ENCODE results near the gene PLB1. TPM values are rescaled to one million over a fixed set of nuclear protein-coding genes. Genes with fewer than 3 reads are reported as not detected.

The PLB1 gene
- total RNA-seq, 1 experiment from 2014 or later = 0.44 TPM

DNA sequence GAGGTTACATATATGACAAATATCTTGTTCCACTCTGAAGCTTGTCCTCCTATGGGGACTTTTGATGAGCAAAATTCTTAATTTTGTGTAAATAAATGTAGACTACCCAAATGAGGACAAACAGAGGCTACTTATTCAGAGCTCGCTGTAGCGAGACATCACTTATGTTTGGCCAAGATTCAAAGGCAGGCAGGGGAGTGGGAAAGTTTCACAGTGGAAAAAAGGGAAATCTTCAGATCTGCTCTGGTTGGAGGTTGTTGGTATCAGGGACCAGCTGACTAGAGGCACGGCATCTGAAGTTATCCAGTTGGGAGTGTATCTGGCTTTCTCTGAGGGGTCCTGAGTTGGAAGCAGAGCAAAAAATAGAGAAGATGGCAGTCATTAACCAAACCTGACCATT, 1.3 kb downstream of the PLB1 start:
- no peaks in the 10 kb centered on the region for H3K4me1 Mint-ChIP-seq
- no peaks in the 10 kb centered on the region for H3K9me3 Mint-ChIP-seq
- no peak overlapping the region for H3K4me3 Mint-ChIP-seq
- TF ChIP-seq MYBL2 (CRISPR knock-in tag; IDR thresholded peaks at IDR 0.05) (no peak), RELA (CRISPR knock-in tag; IDR thresholded peaks at IDR 0.05; ENCODE audit: borderline replicate concordance) (no peak), FOXP1 (CRISPR knock-in tag; IDR thresholded peaks at IDR 0.05; ENCODE audit: borderline replicate concordance) (no peak), ETV6 (CRISPR knock-in tag; IDR thresholded peaks at IDR 0.05) (no peak), ZBTB21 (CRISPR knock-in tag; IDR thresholded peaks at IDR 0.05; ENCODE audit: borderline replicate concordance) (no peak), GABPB1 (CRISPR knock-in tag; IDR thresholded peaks at IDR 0.05) (no peak), GTF2I (CRISPR knock-in tag; conservative IDR thresholded peaks at IDR 0.05) (no peak), ZNF423 (CRISPR knock-in tag; IDR thresholded peaks at IDR 0.05) (no peak)
- TF ChIP-seq, protein P1, sequence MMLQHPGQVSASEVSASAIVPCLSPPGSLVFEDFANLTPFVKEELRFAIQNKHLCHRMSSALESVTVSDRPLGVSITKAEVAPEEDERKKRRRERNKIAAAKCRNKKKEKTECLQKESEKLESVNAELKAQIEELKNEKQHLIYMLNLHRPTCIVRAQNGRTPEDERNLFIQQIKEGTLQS (CRISPR knock-in tag; conservative IDR thresholded peaks at IDR 0.05) = no peak
- ChIA-PET CTCF (no interaction called here), POLR2A (no interaction called here)
- DNase-seq (ENCODE audit: low spot score) = no peak
- no peak for ATAC-seq
- no peaks in the 10 kb centered on the region for H3K36me3 Mint-ChIP-seq
- H3K27ac Mint-ChIP-seq = no peak overlapping the region
- no peaks in the 10 kb centered on the region for H3K27me3 Mint-ChIP-seq (ENCODE audit: low read depth)

GRCh38 chr2:28499282-28499681, 3.4 kb downstream of the PLB1 start:
- TF ChIP-seq ZNF219 (CRISPR knock-in tag; IDR thresholded peaks at IDR 0.05; ENCODE audit: borderline replicate concordance) (no peak), ZNF416 (CRISPR knock-in tag; IDR thresholded peaks at IDR 0.05) (no peak), CREM (CRISPR knock-in tag; IDR thresholded peaks at IDR 0.05) (no peak), SMAD4 (CRISPR knock-in tag; IDR thresholded peaks at IDR 0.05) (no peak), NR3C1 (CRISPR knock-in tag; conservative IDR thresholded peaks at IDR 0.05; ENCODE audit: low read depth) (no peak), ZNF138 (CRISPR knock-in tag; conservative IDR thresholded peaks at IDR 0.05) (no peak), SOX15 (CRISPR knock-in tag; IDR thresholded peaks at IDR 0.05) (no peak), TCF7 (CRISPR knock-in tag; IDR thresholded peaks at IDR 0.05; ENCODE audit: low read depth) (no peak), ZNF263 (CRISPR knock-in tag; IDR thresholded peaks at IDR 0.05; ENCODE audit: low read depth) (no peak), HMGXB4 (CRISPR knock-in tag; IDR thresholded peaks at IDR 0.05) (no peak), CBFB (CRISPR knock-in tag; IDR thresholded peaks at IDR 0.05; ENCODE audit: low read depth) (no peak), JUN (CRISPR knock-in tag; IDR thresholded peaks at IDR 0.05) (no peak), TEAD1 (CRISPR knock-in tag; IDR thresholded peaks at IDR 0.05) (no peak)
- TF ChIP-seq, protein P2, sequence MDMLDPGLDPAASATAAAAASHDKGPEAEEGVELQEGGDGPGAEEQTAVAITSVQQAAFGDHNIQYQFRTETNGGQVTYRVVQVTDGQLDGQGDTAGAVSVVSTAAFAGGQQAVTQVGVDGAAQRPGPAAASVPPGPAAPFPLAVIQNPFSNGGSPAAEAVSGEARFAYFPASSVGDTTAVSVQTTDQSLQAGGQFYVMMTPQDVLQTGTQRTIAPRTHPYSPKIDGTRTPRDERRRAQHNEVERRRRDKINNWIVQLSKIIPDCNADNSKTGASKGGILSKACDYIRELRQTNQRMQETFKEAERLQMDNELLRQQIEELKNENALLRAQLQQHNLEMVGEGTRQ (CRISPR knock-in tag; IDR thresholded peaks at IDR 0.05) = no peak
- TF ChIP-seq, protein P3, sequence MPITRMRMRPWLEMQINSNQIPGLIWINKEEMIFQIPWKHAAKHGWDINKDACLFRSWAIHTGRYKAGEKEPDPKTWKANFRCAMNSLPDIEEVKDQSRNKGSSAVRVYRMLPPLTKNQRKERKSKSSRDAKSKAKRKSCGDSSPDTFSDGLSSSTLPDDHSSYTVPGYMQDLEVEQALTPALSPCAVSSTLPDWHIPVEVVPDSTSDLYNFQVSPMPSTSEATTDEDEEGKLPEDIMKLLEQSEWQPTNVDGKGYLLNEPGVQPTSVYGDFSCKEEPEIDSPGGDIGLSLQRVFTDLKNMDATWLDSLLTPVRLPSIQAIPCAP (CRISPR knock-in tag; IDR thresholded peaks at IDR 0.05) = no peak
- TF ChIP-seq, protein P4, sequence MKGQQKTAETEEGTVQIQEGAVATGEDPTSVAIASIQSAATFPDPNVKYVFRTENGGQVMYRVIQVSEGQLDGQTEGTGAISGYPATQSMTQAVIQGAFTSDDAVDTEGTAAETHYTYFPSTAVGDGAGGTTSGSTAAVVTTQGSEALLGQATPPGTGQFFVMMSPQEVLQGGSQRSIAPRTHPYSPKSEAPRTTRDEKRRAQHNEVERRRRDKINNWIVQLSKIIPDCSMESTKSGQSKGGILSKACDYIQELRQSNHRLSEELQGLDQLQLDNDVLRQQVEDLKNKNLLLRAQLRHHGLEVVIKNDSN (CRISPR knock-in tag; IDR thresholded peaks at IDR 0.05) = no peak
- TF ChIP-seq, protein P5, sequence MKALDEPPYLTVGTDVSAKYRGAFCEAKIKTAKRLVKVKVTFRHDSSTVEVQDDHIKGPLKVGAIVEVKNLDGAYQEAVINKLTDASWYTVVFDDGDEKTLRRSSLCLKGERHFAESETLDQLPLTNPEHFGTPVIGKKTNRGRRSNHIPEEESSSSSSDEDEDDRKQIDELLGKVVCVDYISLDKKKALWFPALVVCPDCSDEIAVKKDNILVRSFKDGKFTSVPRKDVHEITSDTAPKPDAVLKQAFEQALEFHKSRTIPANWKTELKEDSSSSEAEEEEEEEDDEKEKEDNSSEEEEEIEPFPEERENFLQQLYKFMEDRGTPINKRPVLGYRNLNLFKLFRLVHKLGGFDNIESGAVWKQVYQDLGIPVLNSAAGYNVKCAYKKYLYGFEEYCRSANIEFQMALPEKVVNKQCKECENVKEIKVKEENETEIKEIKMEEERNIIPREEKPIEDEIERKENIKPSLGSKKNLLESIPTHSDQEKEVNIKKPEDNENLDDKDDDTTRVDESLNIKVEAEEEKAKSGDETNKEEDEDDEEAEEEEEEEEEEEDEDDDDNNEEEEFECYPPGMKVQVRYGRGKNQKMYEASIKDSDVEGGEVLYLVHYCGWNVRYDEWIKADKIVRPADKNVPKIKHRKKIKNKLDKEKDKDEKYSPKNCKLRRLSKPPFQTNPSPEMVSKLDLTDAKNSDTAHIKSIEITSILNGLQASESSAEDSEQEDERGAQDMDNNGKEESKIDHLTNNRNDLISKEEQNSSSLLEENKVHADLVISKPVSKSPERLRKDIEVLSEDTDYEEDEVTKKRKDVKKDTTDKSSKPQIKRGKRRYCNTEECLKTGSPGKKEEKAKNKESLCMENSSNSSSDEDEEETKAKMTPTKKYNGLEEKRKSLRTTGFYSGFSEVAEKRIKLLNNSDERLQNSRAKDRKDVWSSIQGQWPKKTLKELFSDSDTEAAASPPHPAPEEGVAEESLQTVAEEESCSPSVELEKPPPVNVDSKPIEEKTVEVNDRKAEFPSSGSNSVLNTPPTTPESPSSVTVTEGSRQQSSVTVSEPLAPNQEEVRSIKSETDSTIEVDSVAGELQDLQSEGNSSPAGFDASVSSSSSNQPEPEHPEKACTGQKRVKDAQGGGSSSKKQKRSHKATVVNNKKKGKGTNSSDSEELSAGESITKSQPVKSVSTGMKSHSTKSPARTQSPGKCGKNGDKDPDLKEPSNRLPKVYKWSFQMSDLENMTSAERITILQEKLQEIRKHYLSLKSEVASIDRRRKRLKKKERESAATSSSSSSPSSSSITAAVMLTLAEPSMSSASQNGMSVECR (CRISPR knock-in tag; IDR thresholded peaks at IDR 0.05; ENCODE audit: borderline replicate concordance) = no peak
- Mint-ChIP-seq H3K36me3 (no peaks in the 10 kb centered on the region), H3K27ac (no peak overlapping the region), H3K4me3 (no peak overlapping the region), H3K27me3 (ENCODE audit: low read depth) (no peaks in the 10 kb centered on the region), H3K4me1 (no peaks in the 10 kb centered on the region), H3K9me3 (no peaks in the 10 kb centered on the region)
- ATAC-seq = no peak
- CTCF ChIA-PET = no interaction called here
- POLR2A ChIA-PET = no interaction called here
- DNase-seq (ENCODE audit: low spot score) = no peak
